Measurements from ENCODE around the gene ABHD16A.

Gene ABHD16A

DNA sequence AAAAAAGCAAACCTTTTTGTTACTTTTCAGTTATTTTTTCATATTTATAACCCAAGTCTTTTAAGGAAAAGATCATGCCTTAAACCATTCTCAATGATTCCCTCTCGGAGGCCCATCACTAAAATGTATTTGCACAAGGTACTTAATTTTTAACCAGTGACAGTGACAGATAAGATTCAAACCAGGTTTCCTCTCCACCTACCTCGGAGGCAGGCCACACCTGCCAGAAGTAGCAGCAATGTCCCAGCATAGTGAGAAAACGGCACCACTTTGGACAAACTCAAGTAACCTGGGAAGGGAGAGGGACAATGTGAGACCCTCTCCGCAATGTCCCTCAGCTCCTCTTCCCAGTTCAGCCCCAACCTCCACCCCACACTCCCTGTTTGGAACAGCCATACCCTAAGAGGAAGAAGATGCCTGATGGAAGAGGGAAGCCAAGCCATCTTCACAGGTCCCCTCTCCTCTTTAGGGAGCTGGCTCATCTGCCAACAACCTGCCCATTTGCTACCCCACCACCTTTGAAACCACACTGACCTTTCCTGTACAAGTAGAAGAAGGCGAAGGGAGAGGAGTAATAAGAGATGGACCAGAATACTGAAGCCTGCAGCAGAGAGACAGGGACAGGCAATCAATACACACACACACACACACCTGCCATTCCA lies 2.3 kb downstream of the ABHD16A start:
- no peak overlapping the region for H3K4ac ChIP-seq (ENCODE audit: low read depth, low read length)
- H4K8ac ChIP-seq (ENCODE audit: low read depth, low read length) = no peak overlapping the region
- H2BK15ac ChIP-seq (replicated peaks; ENCODE audit: low read depth) = no peak overlapping the region
- H3K79me1 ChIP-seq (ENCODE audit: low read length) = peaks cover 17% of the 10 kb centered on the region
- DNase-seq = no peak
- H3K23ac ChIP-seq (ENCODE audit: low read length) = no peak overlapping the region
- no peak overlapping the region for H3K18ac ChIP-seq (ENCODE audit: low read length)
- H3K79me2 ChIP-seq (ENCODE audit: control insufficient read depth, insufficient read depth, low read length) = peaks cover 17% of the 10 kb centered on the region
- H3K4me3 ChIP-seq (ENCODE audit: low read length) = no peak overlapping the region
- no peak overlapping the region for H3K4me2 ChIP-seq (ENCODE audit: low read length)
- H2AK5ac ChIP-seq (ENCODE audit: low read length) = no peak overlapping the region
- H3K56ac ChIP-seq (ENCODE audit: low read length) = peak overlapping the region; percentile 65
- H3K9ac ChIP-seq (ENCODE audit: low read length) = peak overlapping the region; percentile 19
- peaks cover 7% of the 10 kb centered on the region for H3K4me1 ChIP-seq (ENCODE audit: control insufficient read depth, low read depth, low read length)
- no peak overlapping the region for H3K27ac ChIP-seq (ENCODE audit: low read depth, low read length)
- no peak overlapping the region for H2BK5ac ChIP-seq (ENCODE audit: low read length)
- no peak overlapping the region for H2BK120ac ChIP-seq (ENCODE audit: low read depth, low read length)
- no peak overlapping the region for H4K5ac ChIP-seq (ENCODE audit: low read length)
- peaks cover 6% of the 10 kb centered on the region for H3K36me3 ChIP-seq (ENCODE audit: control insufficient read depth, insufficient read depth, low read length)
- no peaks in the 10 kb centered on the region for H3K27me3 ChIP-seq (ENCODE audit: insufficient read depth, low read length, poor library complexity)
- WGBS (ENCODE audit: extremely low coverage, insufficient coverage, low lambda C conversion rate) = no CpG with 5 or more reads among the region's 5 CpGs

DNA sequence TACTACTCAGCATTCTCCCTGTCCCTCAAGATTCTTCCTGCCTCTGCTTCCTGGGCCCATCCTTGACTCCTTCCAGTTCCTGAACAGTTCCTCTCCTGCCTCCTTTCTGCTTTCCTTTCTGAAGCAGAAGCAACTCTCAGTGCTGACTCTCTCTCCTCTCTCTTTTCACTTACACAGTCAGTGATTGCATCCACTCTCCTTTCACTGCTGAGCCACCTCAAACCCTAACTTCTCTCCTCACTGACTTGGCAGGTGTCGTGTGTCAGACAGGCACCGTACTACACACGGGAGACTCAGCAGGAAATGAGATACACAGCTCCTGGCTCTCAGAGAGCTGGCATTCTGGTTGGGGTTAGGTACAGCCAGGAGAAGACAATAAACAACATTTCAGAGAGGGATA lies 5.6 kb downstream of the ABHD16A start:
- no CpG with 5 or more reads among the region's 3 CpGs for WGBS (ENCODE audit: extremely low coverage, insufficient coverage, low lambda C conversion rate)
- Histone ChIP-seq H3K79me2 (ENCODE audit: control insufficient read depth, insufficient read depth, low read length) (peaks cover 17% of the 10 kb centered on the region), H3K27me3 (ENCODE audit: insufficient read depth, low read length, poor library complexity) (no peaks in the 10 kb centered on the region), H3K18ac (ENCODE audit: low read length) (no peak overlapping the region), H3K9ac (ENCODE audit: low read length) (no peak overlapping the region), H3K4me3 (ENCODE audit: low read length) (no peak overlapping the region), H3K23ac (ENCODE audit: low read length) (no peak overlapping the region), H2BK120ac (ENCODE audit: low read depth, low read length) (no peak overlapping the region), H2BK5ac (ENCODE audit: low read length) (no peak overlapping the region), H4K5ac (ENCODE audit: low read length) (no peak overlapping the region), H2AK5ac (ENCODE audit: low read length) (no peak overlapping the region), H3K79me1 (ENCODE audit: low read length) (peaks cover 17% of the 10 kb centered on the region), H3K4me2 (ENCODE audit: low read length) (no peak overlapping the region), H3K36me3 (ENCODE audit: control insufficient read depth, insufficient read depth, low read length) (peaks cover 15% of the 10 kb centered on the region), H3K56ac (ENCODE audit: low read length) (no peak overlapping the region), H3K4me1 (ENCODE audit: control insufficient read depth, low read depth, low read length) (peaks cover 7% of the 10 kb centered on the region), H3K4ac (ENCODE audit: low read depth, low read length) (no peak overlapping the region), H2BK15ac (replicated peaks; ENCODE audit: low read depth) (no peak overlapping the region), H3K27ac (ENCODE audit: low read depth, low read length) (no peak overlapping the region), H4K8ac (ENCODE audit: low read depth, low read length) (no peak overlapping the region)
- DNase-seq = no peak

GRCh38 chr6:31693535-31693934 lies 9.6 kb downstream of the ABHD16A start:
- Histone ChIP-seq H3K4me3 (ENCODE audit: low read length) (no peak overlapping the region), H3K79me2 (ENCODE audit: control insufficient read depth, insufficient read depth, low read length) (peaks cover 3% of the 10 kb centered on the region), H3K56ac (ENCODE audit: low read length) (no peak overlapping the region), H3K27ac (ENCODE audit: low read depth, low read length) (no peak overlapping the region), H3K27me3 (ENCODE audit: insufficient read depth, low read length, poor library complexity) (no peaks in the 10 kb centered on the region), H3K9ac (ENCODE audit: low read length) (no peak overlapping the region), H2AK5ac (ENCODE audit: low read length) (no peak overlapping the region), H3K18ac (ENCODE audit: low read length) (no peak overlapping the region), H3K79me1 (ENCODE audit: low read length) (peaks cover 4% of the 10 kb centered on the region), H2BK120ac (ENCODE audit: low read depth, low read length) (no peak overlapping the region), H4K5ac (ENCODE audit: low read length) (no peak overlapping the region), H3K4me1 (ENCODE audit: control insufficient read depth, low read depth, low read length) (peaks cover 8% of the 10 kb centered on the region), H2BK15ac (replicated peaks; ENCODE audit: low read depth) (no peak overlapping the region), H3K4me2 (ENCODE audit: low read length) (no peak overlapping the region), H4K8ac (ENCODE audit: low read depth, low read length) (no peak overlapping the region), H2BK5ac (ENCODE audit: low read length) (no peak overlapping the region), H3K36me3 (ENCODE audit: control insufficient read depth, insufficient read depth, low read length) (peaks cover 26% of the 10 kb centered on the region), H3K23ac (ENCODE audit: low read length) (no peak overlapping the region), H3K4ac (ENCODE audit: low read depth, low read length) (no peak overlapping the region)
- WGBS (ENCODE audit: extremely low coverage, insufficient coverage, low lambda C conversion rate) = no CpG with 5 or more reads among the region's 6 CpGs
- DNase-seq = no peak

GRCh38 chr6:31692886-31693285 lies 10.2 kb downstream of the ABHD16A start:
- peaks cover 3% of the 10 kb centered on the region for H3K79me2 ChIP-seq (ENCODE audit: control insufficient read depth, insufficient read depth, low read length)
- peaks cover 8% of the 10 kb centered on the region for H3K4me1 ChIP-seq (ENCODE audit: control insufficient read depth, low read depth, low read length)
- no CpG with 5 or more reads among the region's 9 CpGs for WGBS (ENCODE audit: extremely low coverage, insufficient coverage, low lambda C conversion rate)
- no peak overlapping the region for H3K23ac ChIP-seq (ENCODE audit: low read length)
- no peak overlapping the region for H2BK15ac ChIP-seq (replicated peaks; ENCODE audit: low read depth)
- H3K4me3 ChIP-seq (ENCODE audit: low read length) = no peak overlapping the region
- no peak overlapping the region for H2BK120ac ChIP-seq (ENCODE audit: low read depth, low read length)
- H4K5ac ChIP-seq (ENCODE audit: low read length) = no peak overlapping the region
- H3K4me2 ChIP-seq (ENCODE audit: low read length) = no peak overlapping the region
- H3K18ac ChIP-seq (ENCODE audit: low read length) = no peak overlapping the region
- no peaks in the 10 kb centered on the region for H3K27me3 ChIP-seq (ENCODE audit: insufficient read depth, low read length, poor library complexity)
- H2AK5ac ChIP-seq (ENCODE audit: low read length) = no peak overlapping the region
- H3K79me1 ChIP-seq (ENCODE audit: low read length) = peaks cover 4% of the 10 kb centered on the region
- peaks cover 31% of the 10 kb centered on the region for H3K36me3 ChIP-seq (ENCODE audit: control insufficient read depth, insufficient read depth, low read length)
- no peak overlapping the region for H2BK5ac ChIP-seq (ENCODE audit: low read length)
- no peak overlapping the region for H3K27ac ChIP-seq (ENCODE audit: low read depth, low read length)
- DNase-seq = no peak
- no peak overlapping the region for H3K9ac ChIP-seq (ENCODE audit: low read length)
- H3K4ac ChIP-seq (ENCODE audit: low read depth, low read length) = no peak overlapping the region
- H3K56ac ChIP-seq (ENCODE audit: low read length) = no peak overlapping the region
- H4K8ac ChIP-seq (ENCODE audit: low read depth, low read length) = no peak overlapping the region

DNA sequence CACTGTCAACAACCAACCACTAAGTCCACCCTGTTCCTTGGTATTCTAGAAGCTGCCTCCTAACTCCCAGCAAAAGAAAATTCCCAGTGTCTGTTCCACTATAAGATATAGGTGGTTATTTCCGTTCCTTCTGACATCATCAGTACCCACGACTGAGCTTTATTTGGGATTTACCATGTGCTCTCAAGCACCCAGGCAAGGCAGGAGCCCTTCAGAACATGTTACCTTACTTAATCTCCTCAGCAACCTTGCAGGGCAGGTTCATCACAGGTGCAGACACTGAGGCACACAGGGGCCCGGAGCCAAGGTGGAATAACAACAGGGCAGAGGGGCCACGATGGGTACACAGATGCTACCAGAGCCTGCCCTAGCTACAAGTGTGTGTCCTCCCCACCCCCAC lies 10.8 kb downstream of the ABHD16A start:
- peaks cover 32% of the 10 kb centered on the region for H3K36me3 ChIP-seq (ENCODE audit: control insufficient read depth, insufficient read depth, low read length)
- H2BK120ac ChIP-seq (ENCODE audit: low read depth, low read length) = no peak overlapping the region
- no peak overlapping the region for H2AK5ac ChIP-seq (ENCODE audit: low read length)
- no peaks in the 10 kb centered on the region for H3K79me1 ChIP-seq (ENCODE audit: low read length)
- H4K8ac ChIP-seq (ENCODE audit: low read depth, low read length) = no peak overlapping the region
- no peak overlapping the region for H3K4me3 ChIP-seq (ENCODE audit: low read length)
- H3K4me1 ChIP-seq (ENCODE audit: control insufficient read depth, low read depth, low read length) = peaks cover 8% of the 10 kb centered on the region
- H3K18ac ChIP-seq (ENCODE audit: low read length) = no peak overlapping the region
- H3K56ac ChIP-seq (ENCODE audit: low read length) = no peak overlapping the region
- H3K27ac ChIP-seq (ENCODE audit: low read depth, low read length) = no peak overlapping the region
- no peak overlapping the region for H2BK15ac ChIP-seq (replicated peaks; ENCODE audit: low read depth)
- no peak overlapping the region for H3K4ac ChIP-seq (ENCODE audit: low read depth, low read length)
- no peak for DNase-seq
- H3K4me2 ChIP-seq (ENCODE audit: low read length) = no peak overlapping the region
- no peak overlapping the region for H3K23ac ChIP-seq (ENCODE audit: low read length)
- no peaks in the 10 kb centered on the region for H3K27me3 ChIP-seq (ENCODE audit: insufficient read depth, low read length, poor library complexity)
- H3K9ac ChIP-seq (ENCODE audit: low read length) = no peak overlapping the region
- no peak overlapping the region for H2BK5ac ChIP-seq (ENCODE audit: low read length)
- WGBS (ENCODE audit: extremely low coverage, insufficient coverage, low lambda C conversion rate) = no CpG with 5 or more reads among the region's 4 CpGs
- H4K5ac ChIP-seq (ENCODE audit: low read length) = no peak overlapping the region
- H3K79me2 ChIP-seq (ENCODE audit: control insufficient read depth, insufficient read depth, low read length) = no peaks in the 10 kb centered on the region

DNA sequence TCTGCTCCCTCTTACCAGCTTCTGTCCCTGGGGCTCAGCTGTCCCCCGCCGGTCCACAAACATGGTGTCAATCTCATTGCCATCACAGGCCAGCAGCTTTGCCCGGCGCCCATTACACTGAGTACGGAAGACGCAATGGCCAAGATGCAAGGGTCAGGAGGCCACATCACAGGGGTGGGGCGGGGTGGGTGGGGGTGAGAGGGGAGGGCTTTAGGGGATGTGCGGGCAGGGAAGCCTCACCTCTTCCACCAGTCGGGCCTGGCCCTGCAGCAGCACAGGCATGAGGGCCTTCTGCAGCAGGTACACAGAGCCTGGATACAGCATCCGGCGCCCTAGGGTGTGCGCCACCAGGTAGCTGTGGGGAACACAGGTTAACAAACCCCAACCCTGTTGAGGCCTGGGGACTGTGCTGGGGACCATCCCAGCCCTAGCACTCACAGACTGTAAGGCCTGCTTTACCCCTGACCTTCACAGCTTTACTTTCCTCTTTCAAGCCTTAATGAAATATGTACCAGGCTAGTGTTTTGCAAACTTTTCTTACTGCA lies 11.5 kb downstream of the ABHD16A start:
- no peak overlapping the region for H2BK120ac ChIP-seq (ENCODE audit: low read depth, low read length)
- no peak overlapping the region for H3K9ac ChIP-seq (ENCODE audit: low read length)
- H3K4ac ChIP-seq (ENCODE audit: low read depth, low read length) = no peak overlapping the region
- H3K36me3 ChIP-seq (ENCODE audit: control insufficient read depth, insufficient read depth, low read length) = peaks cover 30% of the 10 kb centered on the region
- no peak overlapping the region for H2BK15ac ChIP-seq (replicated peaks; ENCODE audit: low read depth)
- no peaks in the 10 kb centered on the region for H3K27me3 ChIP-seq (ENCODE audit: insufficient read depth, low read length, poor library complexity)
- no peak overlapping the region for H3K27ac ChIP-seq (ENCODE audit: low read depth, low read length)
- H3K4me2 ChIP-seq (ENCODE audit: low read length) = no peak overlapping the region
- H3K56ac ChIP-seq (ENCODE audit: low read length) = no peak overlapping the region
- H4K8ac ChIP-seq (ENCODE audit: low read depth, low read length) = no peak overlapping the region
- peaks cover 8% of the 10 kb centered on the region for H3K4me1 ChIP-seq (ENCODE audit: control insufficient read depth, low read depth, low read length)
- H3K23ac ChIP-seq (ENCODE audit: low read length) = no peak overlapping the region
- no peak overlapping the region for H3K18ac ChIP-seq (ENCODE audit: low read length)
- H3K79me2 ChIP-seq (ENCODE audit: control insufficient read depth, insufficient read depth, low read length) = no peaks in the 10 kb centered on the region
- no peak overlapping the region for H3K4me3 ChIP-seq (ENCODE audit: low read length)
- no peak overlapping the region for H2BK5ac ChIP-seq (ENCODE audit: low read length)
- no peak overlapping the region for H4K5ac ChIP-seq (ENCODE audit: low read length)
- no peak for DNase-seq
- WGBS (ENCODE audit: extremely low coverage, insufficient coverage, low lambda C conversion rate) = no CpG with 5 or more reads among the region's 12 CpGs
- no peaks in the 10 kb centered on the region for H3K79me1 ChIP-seq (ENCODE audit: low read length)
- H2AK5ac ChIP-seq (ENCODE audit: low read length) = no peak overlapping the region
